Heart right ventricle (tissue), 16 donors: ENCODE data around the gene ERI3. TPM values are rescaled to one million over a fixed set of nuclear protein-coding genes. Genes with fewer than 3 reads are reported as not detected.

Experiments used
- ATAC-seq, 8 donors: fragments of 200-7000 bp; cut with Tn5 transposase; one replicate each; pipeline ENCODE4 v1.9.1; 2020; ENCODE audit warnings: mild to moderate bottlenecking in 8 of 8, moderate library complexity in 8 of 8, moderate number of reproducible peaks in 1 of 8
- DNase-seq, 2 donors: peaks; one replicate each; pipeline ENCODE4 v3.0.0-alpha.2; 2020
- H3K27ac ChIP-seq, 10 donors: fragments of 200-600 bp; sonication (generic) in 2 of 10; one replicate each; pipeline versions ENCODE4 v1.5.0 to v1.8.0; 2020 to 2022; ENCODE audit warnings: mild to moderate bottlenecking in 3 of 10
- H3K27me3 ChIP-seq, 7 donors: fragments of 200-600 bp; one replicate each; pipeline ENCODE4 v1.8.0; 2021 to 2022; ENCODE audit warnings: mild to moderate bottlenecking in 2 of 7
- H3K36me3 ChIP-seq, 9 donors: fragments of 200-600 bp; sonication (generic) in 1 of 9; one replicate each; pipeline versions ENCODE4 v1.5.0 to v1.8.0; 2020 to 2022; ENCODE audit warnings: mild to moderate bottlenecking in 2 of 9
- H3K4me1 ChIP-seq, 9 donors: fragments of 200-600 bp; sonication (generic) in 1 of 9; one replicate each; pipeline versions ENCODE4 v1.5.0 to v1.8.0; 2020 to 2022; ENCODE audit warnings: mild to moderate bottlenecking in 4 of 9
- H3K4me3 ChIP-seq, 10 donors: fragments of 200-600 bp; sonication (generic) in 2 of 10; one replicate each; pipeline versions ENCODE4 v1.5.0 to v1.8.0; 2020 to 2022; ENCODE audit warnings: mild to moderate bottlenecking in 7 of 10, moderate library complexity in 2 of 10
- H3K9me3 ChIP-seq, 11 donors: fragments of 200-600 bp in 10 of 11; sonication (generic) in 2 of 11; one replicate each; pipeline versions ENCODE4 v1.5.0 to v1.8.0; 2013 to 2022; ENCODE audit warnings: mild to moderate bottlenecking in 2 of 11, control low read depth in 1 of 11, moderate library complexity in 1 of 11
- CTCF ChIP-seq, 9 donors: fragments of 200-600 bp; sonication (generic) in 2 of 9; IDR thresholded peaks; one replicate each; pipeline versions ENCODE4 v1.5.0 to v1.8.0; 2021 to 2022; ENCODE audit warnings: antibody characterized with exemption in 9 of 9, mild to moderate bottlenecking in 5 of 9, moderate library complexity in 1 of 9
- WGBS, 2 donors: extraction: QIAGEN DNeasy Blood & Tissue Kit; methylation state at CpG; one replicate each; pipeline ENCODE4 v1.1.7; 2013; ENCODE audit warnings: inconsistent platforms in 1 of 2; 5-methylcytosine and 5-hydroxymethylcytosine counted together
- intact Hi-C, 10 donors: fragments of 100-400 bp; cut with DNase I; formaldehyde crosslinking; loops; one replicate each; pipeline versions ENCODE4 v1.11.1 to v1.14.2; 2022
- polyA plus RNA-seq, 2 donors: library from polyadenylated mRNA; stranded (reverse); fragments of 200-250 nt; gene quantifications; one replicate each; pipeline ENCODE4 v1.2.3, GENCODE V29; 2013
- total RNA-seq, 10 donors: library from RNA; stranded (reverse); fragmentation: NEBNext Ultra II Directional in 3 of 10; extraction: Animal tissue kit (Norgen Biotek cat#: 25700) in 3 of 10; gene quantifications; one replicate each; pipeline versions ENCODE4 v1.2.1 to v1.2.4, GENCODE V29; 2021 to 2023
- donor health status: Arrhythmogenic right ventricular cardiomyopathy.
- donor health status: ischemic (EF 13 %, LVEDD 7.1; RV severe dilation, severe dysfunction).
- donor health status: healthy with polysubstance abuse.
- donor health status: DM: no; HTN: yes; CAD: no.
- donor health status: DM: no; HTN: no; CAD: no.
- donor health status: ischemic (EF 25% LVEDD 6.9; RV normal size, moderate dysfunction).
- donor health status: ischemic (EF 25% LVEDD 5.7; RV mildly dilated, moderate dysfunction).
- donor health status: healthy.
- donor health status: DM: yes; HTN: yes; CAD: no.
- donor health status: Ischemic cardiomyopathy.
- donor health status: ischemic (EF 35%, LVEDD 5.7; RV mildly dilated, moderate dysfunction).
- donor health status: nonischemic (EF 11% LVEDD 7.7; RV severe dilation, severe dysfunction).
- donor health status: DM: yes; HTN: yes; CAD: no.
- donor health status: PGD.
- donor health status: ischemic (EF 29% LVEDD 5.4; RV normal size, mild dysfunction).
- donor health status: nonischemic (EF 23%, LVEDD 6.1; RV moderate dilation, normal function).

ERI3 gene
- total and polyA plus RNA-seq, 12 donors = 28.1 to 68.4 (median 47.9) TPM

GRCh38 chr1:44348061-44348485 lies 7.0 kb downstream of the ERI3 start:
- intact Hi-C loops = no loop called here
- Histone ChIP-seq H3K27me3 (no peaks in the 10 kb centered on the region), H3K4me3 (no peak overlapping the region), H3K27ac (no peak overlapping the region), H3K9me3 (no peaks in the 10 kb centered on the region), H3K36me3 (peaks cover 0 to 9% (median 0%) of the 10 kb centered on the region in 9 donors), H3K4me1 (peaks cover 0 to 14% (median under 1%) of the 10 kb centered on the region in 9 donors)
- WGBS, 2 donors = 95 to 96% methylated on average over 4 of the region's 4 CpGs
- ATAC-seq (no peak), DNase-seq (no peak)
- no peak for TF ChIP-seq CTCF (IDR thresholded peaks at IDR 0.05)

GRCh38 chr1:44347280-44347679 lies 7.8 kb downstream of the ERI3 start:
- Histone ChIP-seq H3K27ac (no peak overlapping the region), H3K4me1 (peaks cover 0 to 14% (median 0%) of the 10 kb centered on the region in 9 donors), H3K4me3 (no peak overlapping the region), H3K36me3 (peaks cover 0 to 9% (median 0%) of the 10 kb centered on the region in 9 donors), H3K9me3 (no peaks in the 10 kb centered on the region), H3K27me3 (no peaks in the 10 kb centered on the region)
- ATAC-seq (no peak), DNase-seq (no peak)
- WGBS, 2 donors = 73 to 75% methylated on average over 4 of the region's 4 CpGs
- intact Hi-C loops = no loop called here
- no peak for TF ChIP-seq CTCF (IDR thresholded peaks at IDR 0.05)

GRCh38 chr1:44346878-44347277 lies 8.2 kb downstream of the ERI3 start:
- no peak overlapping the region for H3K27ac ChIP-seq
- ATAC-seq (no peak), DNase-seq (no peak)
- H3K27me3 ChIP-seq = no peaks in the 10 kb centered on the region
- WGBS, 2 donors = 89 to 90% methylated on average over 6 of the region's 6 CpGs
- intact Hi-C loops = no loop called here
- no peak for TF ChIP-seq CTCF (IDR thresholded peaks at IDR 0.05)
- H3K9me3 ChIP-seq = no peaks in the 10 kb centered on the region
- peaks cover 0 to 9% (median 0%) of the 10 kb centered on the region in 9 donors for H3K36me3 ChIP-seq
- peaks cover 0 to 14% (median 0%) of the 10 kb centered on the region in 9 donors for H3K4me1 ChIP-seq
- H3K4me3 ChIP-seq = no peak overlapping the region

- no peaks in the 10 kb centered on the region for H3K27me3 ChIP-seq
- no peaks in the 10 kb centered on the region for H3K9me3 ChIP-seq
- no peak for TF ChIP-seq CTCF (IDR thresholded peaks at IDR 0.05)
- H3K4me1 ChIP-seq = peaks cover 0 to 14% (median 0%) of the 10 kb centered on the region in 9 donors
- DNase-seq (no peak), ATAC-seq (no peak)
- intact Hi-C loops = no loop called here
- whole genome bisulfite sequencing, 2 donors = 87% methylated on average over 2 of the region's 2 CpGs
- H3K4me3 ChIP-seq = no peak overlapping the region
- H3K36me3 ChIP-seq = peaks cover 0 to 12% (median 0%) of the 10 kb centered on the region in 9 donors
- H3K27ac ChIP-seq = no peak overlapping the region
These were observed 8.9 kb downstream of the ERI3 start for GRCh38 chr1:44346184-44346583.
